ENCODE results near the gene MAP2K1. TPM values are rescaled to one million over a fixed set of nuclear protein-coding genes. Genes with fewer than 3 reads are reported as not detected.
A peak's percentile ranks its signal among the peaks of the same experiment; 100 is the strongest.

MAP2K1 gene
- total and polyA plus RNA-seq, 2 experiments from 2014 or later, result 20.1 to 46.3 TPM

- Histone ChIP-seq H3K27ac (no peak overlapping the region), H3K79me2 (no peaks in the 10 kb centered on the region), H3K9me3 (ENCODE audit: low read depth) (no peaks in the 10 kb centered on the region), H2AFZ (no peak overlapping the region), H3K27me3 (no peaks in the 10 kb centered on the region), H3K36me3 (replicated peaks; ENCODE audit: insufficient read depth, low read depth) (no peaks in the 10 kb centered on the region), H3K4me2 (no peak overlapping the region), H4K20me1 (ENCODE audit: insufficient read depth, poor library complexity, severe bottlenecking) (no peaks in the 10 kb centered on the region), H3K4me1 (ENCODE audit: insufficient read depth) (no peaks in the 10 kb centered on the region), H3K4me3 (no peak overlapping the region), H3K9me2 (replicated peaks; ENCODE audit: insufficient read depth) (no peaks in the 10 kb centered on the region)
- peak; percentile 21 for DNase-seq (ENCODE audit: low spot score)
- TF ChIP-seq EZH2phosphoT487 (IDR thresholded peaks at IDR 0.05; ENCODE audit: low read depth, severe bottlenecking, unreplicated experiment), result no peak
- no peak for TF ChIP-seq CTCF (IDR thresholded peaks at IDR 0.05; ENCODE audit: poor library complexity)
- TF ChIP-seq EZH2 (IDR thresholded peaks at IDR 0.05; ENCODE audit: borderline replicate concordance), result no peak
- WGBS (ENCODE audit: low lambda C conversion rate, missing lambda C conversion rate), result 88% methylated on average over 10 of the region's 10 CpGs
Measured at GRCh38 chr15:66481107-66481856, 94.6 kb downstream of the MAP2K1 start.

GRCh38 chr15:66482539-66482938, 95.8 kb downstream of the MAP2K1 start:
- no peak for TF ChIP-seq EZH2 (IDR thresholded peaks at IDR 0.05; ENCODE audit: borderline replicate concordance)
- TF ChIP-seq EZH2phosphoT487 (IDR thresholded peaks at IDR 0.05; ENCODE audit: low read depth, severe bottlenecking, unreplicated experiment), result no peak
- no peak for TF ChIP-seq CTCF (IDR thresholded peaks at IDR 0.05; ENCODE audit: poor library complexity)
- 94% methylated on average over 9 of the region's 9 CpGs for WGBS (ENCODE audit: low lambda C conversion rate, missing lambda C conversion rate)
- no peak overlapping the region for H3K4me3 ChIP-seq
- DNase-seq (ENCODE audit: low spot score), result no peak
- no peaks in the 10 kb centered on the region for H3K79me2 ChIP-seq
- H3K27ac ChIP-seq, result no peak overlapping the region
- no peaks in the 10 kb centered on the region for H4K20me1 ChIP-seq (ENCODE audit: insufficient read depth, poor library complexity, severe bottlenecking)
- H3K4me1 ChIP-seq (ENCODE audit: insufficient read depth), result no peaks in the 10 kb centered on the region
- no peak overlapping the region for H3K4me2 ChIP-seq
- H3K36me3 ChIP-seq (replicated peaks; ENCODE audit: insufficient read depth, low read depth), result no peaks in the 10 kb centered on the region
- no peaks in the 10 kb centered on the region for H3K9me2 ChIP-seq (replicated peaks; ENCODE audit: insufficient read depth)
- H3K9me3 ChIP-seq (ENCODE audit: low read depth), result no peaks in the 10 kb centered on the region
- no peak overlapping the region for H2AFZ ChIP-seq
- H3K27me3 ChIP-seq, result no peaks in the 10 kb centered on the region

GRCh38 chr15:66483131-66483566, 96.4 kb downstream of the MAP2K1 start:
- DNase-seq (ENCODE audit: low spot score), result no peak
- TF ChIP-seq CTCF (IDR thresholded peaks at IDR 0.05; ENCODE audit: poor library complexity), result no peak
- no peak for TF ChIP-seq EZH2phosphoT487 (IDR thresholded peaks at IDR 0.05; ENCODE audit: low read depth, severe bottlenecking, unreplicated experiment)
- no peak for TF ChIP-seq EZH2 (IDR thresholded peaks at IDR 0.05; ENCODE audit: borderline replicate concordance)
- no peak overlapping the region for H3K4me3 ChIP-seq
- WGBS (ENCODE audit: low lambda C conversion rate, missing lambda C conversion rate), result 92% methylated on average over 3 of the region's 3 CpGs
- H3K4me2 ChIP-seq, result no peak overlapping the region
- no peaks in the 10 kb centered on the region for H3K79me2 ChIP-seq
- H3K9me2 ChIP-seq (replicated peaks; ENCODE audit: insufficient read depth), result no peaks in the 10 kb centered on the region
- no peaks in the 10 kb centered on the region for H3K9me3 ChIP-seq (ENCODE audit: low read depth)
- no peaks in the 10 kb centered on the region for H3K36me3 ChIP-seq (replicated peaks; ENCODE audit: insufficient read depth, low read depth)
- H2AFZ ChIP-seq, result no peak overlapping the region
- no peaks in the 10 kb centered on the region for H4K20me1 ChIP-seq (ENCODE audit: insufficient read depth, poor library complexity, severe bottlenecking)
- H3K27ac ChIP-seq, result no peak overlapping the region
- H3K27me3 ChIP-seq, result no peaks in the 10 kb centered on the region
- no peaks in the 10 kb centered on the region for H3K4me1 ChIP-seq (ENCODE audit: insufficient read depth)

Measured in hepatocyte (in vitro differentiated cells).